HL-60 (cell line): Measurements from ENCODE around the gene GNAQ.

Experiments used
- DNase-seq, 2 experiments: peaks; one replicate each; pipeline ENCODE4 v3.0.0-alpha.2; 2010 to 2020; ENCODE audit warnings: low read depth in 1 of 2, low spot score in 1 of 2
- H3K27ac ChIP-seq: fragments of 250-450 bp; sonication (Bioruptor Pico); replicated peaks from 2 replicates; pipeline ENCODE4 v1.5.1; 2020; ENCODE audit warnings: mild to moderate bottlenecking, moderate library complexity
- H3K27me3 ChIP-seq: fragments of 250-450 bp; sonication (Bioruptor Pico); 2 replicates; pipeline ENCODE4 v1.5.1; 2021; ENCODE audit warnings: mild to moderate bottlenecking, moderate library complexity; ENCODE audit not compliant: insufficient read depth, poor library complexity, severe bottlenecking
- H3K4me3 ChIP-seq: replicated peaks from 2 replicates; pipeline ENCODE4 v1.5.1; 2011; ENCODE audit warnings: mild to moderate bottlenecking, control low read depth, low read length; ENCODE audit not compliant: insufficient read depth
- CTCF ChIP-seq: IDR thresholded peaks from one replicate; pipeline ENCODE4 v1.5.1; 2011; ENCODE audit warnings: low read length, control low read depth, inconsistent platforms; ENCODE audit not compliant: insufficient read depth
- GABPA ChIP-seq: IDR thresholded peaks from 2 replicates; pipeline ENCODE4 v1.6.1; 2012; ENCODE audit warnings: low read depth
- POLR2AphosphoS5 ChIP-seq: IDR thresholded peaks from 2 replicates; pipeline ENCODE4 v1.6.1; 2012; ENCODE audit warnings: low read depth
- REST ChIP-seq: IDR thresholded peaks from 2 replicates; pipeline ENCODE4 v1.6.1; 2012; ENCODE audit warnings: low read depth; ENCODE audit not compliant: insufficient replicate concordance
- SPI1 ChIP-seq: IDR thresholded peaks from 2 replicates; pipeline ENCODE4 v1.6.1; 2012; ENCODE audit warnings: low read depth, mild to moderate bottlenecking, borderline replicate concordance

The GNAQ gene

GRCh38 chr9:77827104-77827784, 204.4 kb downstream of the GNAQ start:
- TF ChIP-seq POLR2AphosphoS5 = no peak
- peak; percentile 27; the same call in 1 of the 2 replicates for TF ChIP-seq SPI1
- DNase-seq = peak; percentile 35 to 36
- Histone ChIP-seq H3K27ac (peak overlapping the region; percentile 42), H3K27me3 (no peaks in the 10 kb centered on the region), H3K4me3 (no peak overlapping the region)

GRCh38 chr9:77826621-77827020, 205.0 kb downstream of the GNAQ start:
- no peaks in the 10 kb centered on the region for H3K27me3 ChIP-seq
- DNase-seq = no peak
- TF ChIP-seq GABPA (no peak), POLR2AphosphoS5 (no peak), CTCF (no peak), REST (no peak), SPI1 (no peak)
- H3K27ac ChIP-seq = no peak overlapping the region
- no peak overlapping the region for H3K4me3 ChIP-seq

- no peak for DNase-seq
- Histone ChIP-seq H3K27ac (no peak overlapping the region), H3K4me3 (no peak overlapping the region), H3K27me3 (no peaks in the 10 kb centered on the region)
- TF ChIP-seq GABPA (no peak), REST (no peak), POLR2AphosphoS5 (no peak), SPI1 (no peak), CTCF (no peak)
Observed at GRCh38 chr9:77826116-77826515, 205.5 kb downstream of the GNAQ start.

GRCh38 chr9:77825361-77825760, 206.2 kb downstream of the GNAQ start:
- no peak overlapping the region for H3K27ac ChIP-seq
- DNase-seq = no peak
- no peak for TF ChIP-seq POLR2AphosphoS5
- no peak for TF ChIP-seq GABPA
- no peak for TF ChIP-seq SPI1
- TF ChIP-seq CTCF = no peak
- no peak for TF ChIP-seq REST
- no peaks in the 10 kb centered on the region for H3K27me3 ChIP-seq
- no peak overlapping the region for H3K4me3 ChIP-seq
